ENCODE measurements around the gene SDC4.

Gene SDC4

GRCh38 chr20:45343532-45344167 is 4.6 kb downstream of the SDC4 start:
- DNase-seq (ENCODE audit: low spot score), result peak; percentile 60

- no peak for DNase-seq (ENCODE audit: low spot score)
Observed at GRCh38 chr20:45342855-45343531, 5.2 kb downstream of the SDC4 start.

- peak; percentile 57 for DNase-seq (ENCODE audit: low spot score)
Observed at GRCh38 chr20:45341939-45342854, 6.0 kb downstream of the SDC4 start.

GRCh38 chr20:45341579-45341938 is 6.7 kb downstream of the SDC4 start:
- DNase-seq (ENCODE audit: low spot score), result no peak

- no peak for DNase-seq (ENCODE audit: low spot score)
Observed at GRCh38 chr20:45340951-45341350, 7.3 kb downstream of the SDC4 start.

- no peak for DNase-seq (ENCODE audit: low spot score)
Observed at GRCh38 chr20:45340236-45340847, 7.9 kb downstream of the SDC4 start.

- no peak for DNase-seq (ENCODE audit: low spot score)
Observed at GRCh38 chr20:45339799-45340198, 8.4 kb downstream of the SDC4 start.

GRCh38 chr20:45339084-45339483 is 9.1 kb downstream of the SDC4 start:
- DNase-seq (ENCODE audit: low spot score), result no peak

GRCh38 chr20:45338121-45339030 is 9.8 kb downstream of the SDC4 start:
- no peak for DNase-seq (ENCODE audit: low spot score)

- DNase-seq (ENCODE audit: low spot score), result no peak
Observed at GRCh38 chr20:45337367-45338120, 10.7 kb downstream of the SDC4 start.

- DNase-seq (ENCODE audit: low spot score), result no peak
Observed at GRCh38 chr20:45336530-45337366, 11.5 kb downstream of the SDC4 start.

GRCh38 chr20:45330476-45330875 is 17.7 kb downstream of the SDC4 start:
- no peak for DNase-seq (ENCODE audit: low spot score)

GRCh38 chr20:45329497-45330319 is 18.5 kb downstream of the SDC4 start:
- DNase-seq (ENCODE audit: low spot score), result no peak

- no peak for DNase-seq (ENCODE audit: low spot score)
Observed at GRCh38 chr20:45328451-45328850, 19.8 kb downstream of the SDC4 start.

- no peak for DNase-seq (ENCODE audit: low spot score)
Observed at GRCh38 chr20:45325371-45325770, 22.9 kb downstream of the SDC4 start.

GRCh38 chr20:45323731-45324130 is 24.5 kb downstream of the SDC4 start:
- DNase-seq (ENCODE audit: low spot score), result no peak

GRCh38 chr20:45322952-45323383 is 25.3 kb downstream of the SDC4 start:
- DNase-seq (ENCODE audit: low spot score), result peak; percentile 61

GRCh38 chr20:45320948-45321595 is 27.2 kb downstream of the SDC4 start:
- no peak for DNase-seq (ENCODE audit: low spot score)

Measured in HuH-7.5 (cell line).